LoVo (cell line): Measurements from ENCODE around the gene OR52B6.
"Not testable (repeated sequence)": the region's sequence is repeated elsewhere in the genome, so short reads cannot be mapped to it uniquely, and the experiment has no call there.

Experiments
- DNase-seq: peaks from one replicate; pipeline ENCODE4 v3.0.0-alpha.2; 2016; ENCODE audit warnings: low spot score

The OR52B6 gene

DNA sequence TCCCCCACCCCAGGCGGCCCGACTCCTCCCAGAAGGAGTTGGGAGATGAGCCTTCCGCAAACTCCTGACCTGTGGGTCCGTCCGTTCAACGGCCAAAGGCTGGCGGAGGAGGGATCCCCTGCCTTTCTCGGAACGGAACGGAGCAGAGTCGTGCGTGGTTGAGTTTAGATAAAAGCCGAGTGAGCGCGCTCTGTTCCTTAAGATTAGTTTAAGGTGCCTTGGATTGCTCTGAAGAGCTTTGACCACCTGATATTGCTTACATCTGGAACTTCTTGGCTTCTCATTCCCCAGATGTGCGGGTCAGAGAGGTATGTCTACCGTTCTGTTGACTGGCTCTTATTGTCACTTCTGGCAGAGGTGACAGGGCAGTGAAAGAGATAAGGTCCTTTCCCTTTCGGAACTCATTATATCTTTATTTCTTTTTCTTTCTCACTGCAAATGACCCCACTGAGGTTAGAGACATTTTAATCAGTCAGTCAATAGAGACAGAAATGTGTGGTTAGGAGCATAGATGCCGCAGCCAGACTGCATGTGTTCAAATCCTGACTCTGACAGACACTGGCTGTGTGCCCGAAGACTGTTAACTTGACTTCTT, 16.0 kb downstream of the OR52B6 start, which contains the start of gene TRIM6:
Gene TRIM6, plus strand, starts transcription at position 31 of the 595 bp plus-strand sequence. Its CDS starts 261 bp downstream, at position 292.
- peak; percentile 26 for DNase-seq

- no peak for DNase-seq
Observed at GRCh38 chr11:5597953-5598352, 17.3 kb downstream of the OR52B6 start.

DNA sequence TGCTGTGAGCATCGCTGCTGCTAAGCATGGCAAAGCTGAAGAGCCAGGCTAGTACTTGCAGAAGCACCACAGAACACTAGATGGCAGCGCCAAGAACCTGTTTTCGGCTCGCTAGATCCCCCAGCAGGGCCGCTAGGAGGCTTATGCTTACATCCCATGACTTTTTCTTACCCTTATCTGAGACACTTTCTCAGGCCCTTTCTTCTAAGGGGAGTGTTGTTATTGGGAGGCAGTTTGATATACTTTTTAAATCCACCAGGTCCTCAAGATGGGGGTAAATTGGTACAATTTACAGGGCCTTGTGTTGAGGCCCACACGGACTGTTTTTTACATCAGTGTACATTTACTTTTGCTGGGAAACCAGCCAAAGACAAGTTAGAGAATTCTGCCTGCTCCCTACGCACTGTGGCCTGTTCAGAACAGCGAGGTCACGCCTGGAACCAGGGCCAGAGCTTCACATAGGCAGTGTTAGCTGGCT, 19.7 kb downstream of the OR52B6 start:
- DNase-seq, result peak; percentile 54

GRCh38 chr11:5602791-5603190, 22.1 kb downstream of the OR52B6 start:
- not testable (repeated sequence) for DNase-seq

- DNase-seq, result no peak
Observed at GRCh38 chr11:5603326-5603725, 22.6 kb downstream of the OR52B6 start.

GRCh38 chr11:5604896-5605295, 24.2 kb downstream of the OR52B6 start:
- DNase-seq, result no peak

- DNase-seq, result no peak
Observed at GRCh38 chr11:5605849-5606248, 25.2 kb downstream of the OR52B6 start.

- DNase-seq, result no peak
Observed at GRCh38 chr11:5608808-5609207, 28.1 kb downstream of the OR52B6 start.

GRCh38 chr11:5610446-5610845, 29.8 kb downstream of the OR52B6 start:
- DNase-seq, result no peak

GRCh38 chr11:5611627-5612026, 30.9 kb downstream of the OR52B6 start:
- DNase-seq, result no peak

DNA sequence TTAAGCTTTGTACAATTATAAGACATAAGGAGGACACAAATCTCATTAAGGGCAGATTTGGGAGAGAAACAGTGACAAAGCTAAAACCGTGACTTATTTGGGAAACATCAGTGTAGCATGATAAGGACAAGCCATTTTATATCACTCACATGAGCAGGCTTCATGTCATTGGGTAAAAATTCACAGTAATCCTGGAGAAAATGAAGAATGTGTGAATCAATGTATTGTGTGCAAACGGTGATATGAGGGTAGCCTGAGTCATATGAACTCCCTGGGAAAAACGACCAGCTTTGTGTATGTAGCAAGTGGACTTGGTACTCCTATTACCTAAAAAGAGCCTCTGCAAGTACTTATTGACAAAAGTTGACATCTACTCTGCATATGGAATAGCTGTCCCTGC, 38.1 kb downstream of the OR52B6 start:
- DNase-seq, result no peak

GRCh38 chr11:5620651-5621521, 40.2 kb downstream of the OR52B6 start:
- peak; percentile 50 for DNase-seq

DNA sequence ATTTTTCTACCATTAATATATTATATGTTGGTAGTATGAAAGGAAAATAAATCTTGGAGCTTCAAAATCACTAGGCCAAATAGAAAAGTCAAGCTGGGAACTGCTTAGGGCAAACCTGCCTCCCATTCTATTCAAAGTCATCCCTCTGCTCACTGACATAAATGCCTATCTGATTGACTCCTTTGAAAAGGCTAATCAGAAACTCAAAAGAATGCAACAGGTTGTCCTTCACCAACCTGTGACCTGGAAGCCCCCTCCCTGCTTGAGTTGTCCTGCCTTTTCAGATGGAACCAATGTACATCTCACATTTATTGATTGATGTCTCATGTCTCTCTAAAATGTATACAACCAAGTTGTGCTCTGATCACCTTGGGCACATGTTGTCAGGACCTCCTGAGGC, 40.9 kb downstream of the OR52B6 start:
- DNase-seq, result no peak

DNA sequence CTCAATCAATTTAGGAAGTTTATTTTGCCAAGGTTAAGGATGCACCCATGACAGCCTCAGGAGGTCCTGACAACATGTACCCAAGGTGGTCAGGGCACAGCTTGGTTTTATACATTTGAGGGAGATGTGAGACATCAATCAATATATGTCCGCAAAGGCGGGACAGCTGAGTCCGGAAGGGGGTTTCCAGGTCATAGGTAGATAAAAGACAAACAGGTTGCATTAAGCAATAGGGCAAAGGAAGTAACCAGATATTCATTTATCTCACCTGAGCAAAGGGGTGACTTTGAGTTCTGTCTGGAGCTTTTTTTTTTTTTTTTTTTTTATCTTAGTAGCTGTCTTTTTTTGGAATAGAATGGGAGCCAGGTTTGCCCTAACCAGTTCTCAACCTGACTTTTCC, 42.1 kb downstream of the OR52B6 start:
- no peak for DNase-seq

GRCh38 chr11:5624489-5625279, 44.0 kb downstream of the OR52B6 start, which contains the start of gene TRIM34:
Gene TRIM34, plus strand, starts transcription at chr11:5625001. Its CDS starts 7,331 bp downstream, at chr11:5632332.
- DNase-seq, result peak; percentile 67

GRCh38 chr11:5625281-5625680, 44.6 kb downstream of the OR52B6 start:
- DNase-seq, result no peak

DNA sequence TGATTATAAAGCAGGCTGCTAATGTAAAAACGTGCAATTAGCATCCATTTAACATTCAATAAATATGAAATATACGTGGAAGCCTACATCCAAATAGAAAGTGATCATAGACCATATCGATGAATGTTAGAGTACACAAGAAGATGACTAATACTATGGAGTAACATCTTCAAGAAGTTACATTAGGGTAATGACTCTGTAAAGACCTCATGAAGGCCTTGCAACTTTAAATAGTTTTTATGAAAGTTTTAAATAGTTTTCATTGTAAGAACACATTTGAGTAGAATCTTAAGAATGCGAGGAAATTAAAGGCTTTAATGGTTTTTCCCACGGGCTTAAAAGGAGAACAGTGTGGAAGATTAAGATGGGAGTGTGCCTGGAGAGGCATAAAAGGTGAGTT, 45.5 kb downstream of the OR52B6 start:
- no peak for DNase-seq

- no peak for DNase-seq
Observed at GRCh38 chr11:5631417-5631816, 50.7 kb downstream of the OR52B6 start.
